ENCODE measurements around the gene DCP1A. TPM values are rescaled to one million over a fixed set of nuclear protein-coding genes. Genes with fewer than 3 reads are reported as not detected.

Gene DCP1A
- total and polyA plus RNA-seq, 2 experiments from 2014 or later = 19.3 to 32.0 TPM

GRCh38 chr3:53295410-53295809, 51.9 kb downstream of the DCP1A start (continued):
- TF ChIP-seq, protein P1, sequence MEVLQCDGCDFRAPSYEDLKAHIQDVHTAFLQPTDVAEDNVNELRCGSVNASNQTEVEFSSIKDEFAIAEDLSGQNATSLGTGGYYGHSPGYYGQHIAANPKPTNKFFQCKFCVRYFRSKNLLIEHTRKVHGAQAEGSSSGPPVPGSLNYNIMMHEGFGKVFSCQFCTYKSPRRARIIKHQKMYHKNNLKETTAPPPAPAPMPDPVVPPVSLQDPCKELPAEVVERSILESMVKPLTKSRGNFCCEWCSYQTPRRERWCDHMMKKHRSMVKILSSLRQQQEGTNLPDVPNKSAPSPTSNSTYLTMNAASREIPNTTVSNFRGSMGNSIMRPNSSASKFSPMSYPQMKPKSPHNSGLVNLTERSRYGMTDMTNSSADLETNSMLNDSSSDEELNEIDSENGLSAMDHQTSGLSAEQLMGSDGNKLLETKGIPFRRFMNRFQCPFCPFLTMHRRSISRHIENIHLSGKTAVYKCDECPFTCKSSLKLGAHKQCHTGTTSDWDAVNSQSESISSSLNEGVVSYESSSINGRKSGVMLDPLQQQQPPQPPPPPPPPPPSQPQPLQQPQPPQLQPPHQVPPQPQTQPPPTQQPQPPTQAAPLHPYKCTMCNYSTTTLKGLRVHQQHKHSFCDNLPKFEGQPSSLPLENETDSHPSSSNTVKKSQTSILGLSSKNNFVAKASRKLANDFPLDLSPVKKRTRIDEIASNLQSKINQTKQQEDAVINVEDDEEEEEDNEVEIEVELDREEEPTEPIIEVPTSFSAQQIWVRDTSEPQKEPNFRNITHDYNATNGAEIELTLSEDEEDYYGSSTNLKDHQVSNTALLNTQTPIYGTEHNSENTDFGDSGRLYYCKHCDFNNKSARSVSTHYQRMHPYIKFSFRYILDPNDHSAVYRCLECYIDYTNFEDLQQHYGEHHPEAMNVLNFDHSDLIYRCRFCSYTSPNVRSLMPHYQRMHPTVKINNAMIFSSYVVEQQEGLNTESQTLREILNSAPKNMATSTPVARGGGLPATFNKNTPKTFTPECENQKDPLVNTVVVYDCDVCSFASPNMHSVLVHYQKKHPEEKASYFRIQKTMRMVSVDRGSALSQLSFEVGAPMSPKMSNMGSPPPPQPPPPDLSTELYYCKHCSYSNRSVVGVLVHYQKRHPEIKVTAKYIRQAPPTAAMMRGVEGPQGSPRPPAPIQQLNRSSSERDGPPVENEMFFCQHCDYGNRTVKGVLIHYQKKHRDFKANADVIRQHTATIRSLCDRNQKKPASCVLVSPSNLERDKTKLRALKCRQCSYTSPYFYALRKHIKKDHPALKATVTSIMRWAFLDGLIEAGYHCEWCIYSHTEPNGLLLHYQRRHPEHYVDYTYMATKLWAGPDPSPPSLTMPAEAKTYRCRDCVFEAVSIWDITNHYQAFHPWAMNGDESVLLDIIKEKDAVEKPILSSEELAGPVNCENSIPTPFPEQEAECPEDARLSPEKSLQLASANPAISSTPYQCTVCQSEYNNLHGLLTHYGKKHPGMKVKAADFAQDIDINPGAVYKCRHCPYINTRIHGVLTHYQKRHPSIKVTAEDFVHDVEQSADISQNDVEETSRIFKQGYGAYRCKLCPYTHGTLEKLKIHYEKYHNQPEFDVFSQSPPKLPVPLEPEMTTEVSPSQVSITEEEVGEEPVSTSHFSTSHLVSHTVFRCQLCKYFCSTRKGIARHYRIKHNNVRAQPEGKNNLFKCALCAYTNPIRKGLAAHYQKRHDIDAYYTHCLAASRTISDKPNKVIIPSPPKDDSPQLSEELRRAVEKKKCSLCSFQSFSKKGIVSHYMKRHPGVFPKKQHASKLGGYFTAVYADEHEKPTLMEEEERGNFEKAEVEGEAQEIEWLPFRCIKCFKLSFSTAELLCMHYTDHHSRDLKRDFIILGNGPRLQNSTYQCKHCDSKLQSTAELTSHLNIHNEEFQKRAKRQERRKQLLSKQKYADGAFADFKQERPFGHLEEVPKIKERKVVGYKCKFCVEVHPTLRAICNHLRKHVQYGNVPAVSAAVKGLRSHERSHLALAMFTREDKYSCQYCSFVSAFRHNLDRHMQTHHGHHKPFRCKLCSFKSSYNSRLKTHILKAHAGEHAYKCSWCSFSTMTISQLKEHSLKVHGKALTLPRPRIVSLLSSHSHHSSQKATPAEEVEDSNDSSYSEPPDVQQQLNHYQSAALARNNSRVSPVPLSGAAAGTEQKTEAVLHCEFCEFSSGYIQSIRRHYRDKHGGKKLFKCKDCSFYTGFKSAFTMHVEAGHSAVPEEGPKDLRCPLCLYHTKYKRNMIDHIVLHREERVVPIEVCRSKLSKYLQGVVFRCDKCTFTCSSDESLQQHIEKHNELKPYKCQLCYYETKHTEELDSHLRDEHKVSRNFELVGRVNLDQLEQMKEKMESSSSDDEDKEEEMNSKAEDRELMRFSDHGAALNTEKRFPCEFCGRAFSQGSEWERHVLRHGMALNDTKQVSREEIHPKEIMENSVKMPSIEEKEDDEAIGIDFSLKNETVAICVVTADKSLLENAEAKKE (CRISPR knock-in tag; IDR thresholded peaks at IDR 0.05) = no peak
- no peak for TF ChIP-seq ZNF331 (CRISPR knock-in tag; IDR thresholded peaks at IDR 0.05; ENCODE audit: low read depth)
- TF ChIP-seq, protein P2, sequence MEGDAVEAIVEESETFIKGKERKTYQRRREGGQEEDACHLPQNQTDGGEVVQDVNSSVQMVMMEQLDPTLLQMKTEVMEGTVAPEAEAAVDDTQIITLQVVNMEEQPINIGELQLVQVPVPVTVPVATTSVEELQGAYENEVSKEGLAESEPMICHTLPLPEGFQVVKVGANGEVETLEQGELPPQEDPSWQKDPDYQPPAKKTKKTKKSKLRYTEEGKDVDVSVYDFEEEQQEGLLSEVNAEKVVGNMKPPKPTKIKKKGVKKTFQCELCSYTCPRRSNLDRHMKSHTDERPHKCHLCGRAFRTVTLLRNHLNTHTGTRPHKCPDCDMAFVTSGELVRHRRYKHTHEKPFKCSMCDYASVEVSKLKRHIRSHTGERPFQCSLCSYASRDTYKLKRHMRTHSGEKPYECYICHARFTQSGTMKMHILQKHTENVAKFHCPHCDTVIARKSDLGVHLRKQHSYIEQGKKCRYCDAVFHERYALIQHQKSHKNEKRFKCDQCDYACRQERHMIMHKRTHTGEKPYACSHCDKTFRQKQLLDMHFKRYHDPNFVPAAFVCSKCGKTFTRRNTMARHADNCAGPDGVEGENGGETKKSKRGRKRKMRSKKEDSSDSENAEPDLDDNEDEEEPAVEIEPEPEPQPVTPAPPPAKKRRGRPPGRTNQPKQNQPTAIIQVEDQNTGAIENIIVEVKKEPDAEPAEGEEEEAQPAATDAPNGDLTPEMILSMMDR (conservative IDR thresholded peaks at IDR 0.05; ENCODE audit: low read depth in 2 of 2) = no peak

DNA sequence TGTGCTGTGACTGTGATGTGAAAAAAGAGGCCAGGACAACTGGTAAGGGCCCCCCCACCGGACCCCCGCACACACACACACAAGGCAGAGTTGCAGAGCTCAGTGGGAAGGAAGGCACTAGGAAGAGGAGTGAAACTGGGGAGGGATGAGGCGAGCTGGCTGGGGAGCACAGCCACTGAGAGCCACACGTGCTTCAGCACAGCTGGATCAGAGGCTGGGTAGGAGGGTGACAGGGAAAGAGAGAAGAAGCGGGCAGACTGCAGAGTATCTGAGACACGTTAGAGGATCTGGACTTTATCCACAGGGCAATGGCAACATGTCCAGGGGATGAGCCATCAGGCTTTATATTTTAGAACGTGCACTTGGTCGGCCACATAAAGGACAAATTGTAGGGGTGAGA, 53.5 kb downstream of the DCP1A start:
- peaks cover 6% of the 10 kb centered on the region; the same call in 1 of the 3 replicates for H3K36me3 Mint-ChIP-seq (ENCODE audit: low read depth)
- Histone ChIP-seq H3K36me3 (ENCODE audit: insufficient read depth) (0 out of 2 replicates have a peak, but pooled peaks cover 9% of the 10 kb centered on the region), H3K27ac (ENCODE audit: low read depth) (no peak overlapping the region), H3K4me2 (no peak overlapping the region), H3F3A (replicated peaks; ENCODE audit: low read depth) (peaks cover 7% of the 10 kb centered on the region; the same call in 1 of the 2 replicates), H4K20me1 (replicated peaks; ENCODE audit: insufficient read depth) (peaks cover 8% of the 10 kb centered on the region; the same call in 1 of the 2 replicates), H3K27me3 (ENCODE audit: insufficient read depth) (no peaks in the 10 kb centered on the region), H3K9me2 (ENCODE audit: insufficient read depth) (no peaks in the 10 kb centered on the region), H3K4me1 (ENCODE audit: insufficient read depth) (no peaks in the 10 kb centered on the region), H3K4me3 (no peak overlapping the region), H3K79me2 (replicated peaks; ENCODE audit: insufficient read depth) (no peaks in the 10 kb centered on the region), H2AFZ (no peak overlapping the region)
- peaks cover 18% of the 10 kb centered on the region for H3K4me1 Mint-ChIP-seq
- H3K9me3 Mint-ChIP-seq = no peaks in the 10 kb centered on the region; the same call in 2 of the 3 replicates
- H3K4me3 Mint-ChIP-seq = no peak overlapping the region; the same call in 2 of the 3 replicates
- peak overlapping the region; percentile 12; the same call in 1 of the 2 replicates for H3K27ac Mint-ChIP-seq
- ATAC-seq = no peak
- no peak for DNase-seq (ENCODE audit: low spot score)
- peaks cover 4% of the 10 kb centered on the region for H3K27me3 Mint-ChIP-seq (ENCODE audit: insufficient read depth, low read depth, poor library complexity)
- TF ChIP-seq ETS1 (IDR thresholded peaks at IDR 0.05) = no peak
- TF ChIP-seq, protein P1 (CRISPR knock-in tag; IDR thresholded peaks at IDR 0.05) = no peak

Measured in GM23338 (cell line).